Activated CD4-positive, alpha-beta memory T cell treated with anti-CD3 and anti-CD28 coated beads for 36 hours (primary cell): ENCODE results near the gene FANCD2. TPM values are rescaled to one million over a fixed set of nuclear protein-coding genes. Genes with fewer than 3 reads are reported as not detected.
"Not testable (repeated sequence)": the region's sequence is repeated elsewhere in the genome, so short reads cannot be mapped to it uniquely, and the experiment has no call there.

Experiments
- CTCF ChIA-PET: fragments of 350-600 bp; sonication (Branson Sonifier 250); formaldehyde crosslinking; loops from one replicate; lab custom pipeline; 2021; ENCODE audit warnings: antibody characterized with exemption, inconsistent platforms; lab: Charles Lee
- POLR2A ChIA-PET: fragments of 350-600 bp; sonication (Branson Sonifier 250); formaldehyde crosslinking; loops from one replicate; lab custom pipeline; 2021; ENCODE audit warnings: antibody characterized with exemption; lab: Charles Lee
- DNase-seq: peaks from one replicate; pipeline ENCODE4 v3.0.0-alpha.2; 2020
- H3K27ac Mint-ChIP-seq: one replicate; pipeline ENCODE4 v1.8.0; 2021; ENCODE audit warnings: mixed read lengths
- H3K27me3 Mint-ChIP-seq: one replicate; pipeline ENCODE4 v1.8.0; 2021; ENCODE audit warnings: mixed read lengths
- H3K36me3 Mint-ChIP-seq: one replicate; pipeline ENCODE4 v1.8.0; 2021; ENCODE audit warnings: mixed read lengths
- H3K4me1 Mint-ChIP-seq: one replicate; pipeline ENCODE4 v1.8.0; 2021; ENCODE audit warnings: low read depth, mixed read lengths
- H3K4me3 Mint-ChIP-seq: one replicate; pipeline ENCODE4 v1.8.0; 2021; ENCODE audit warnings: mild to moderate bottlenecking, mixed read lengths
- H3K9me3 Mint-ChIP-seq: one replicate; pipeline ENCODE4 v1.8.0; 2021; ENCODE audit warnings: mixed read lengths
- intact Hi-C: fragments of 100-400 bp; cut with micrococcal nuclease; formaldehyde crosslinking; loops from one replicate; pipeline ENCODE4 v1.15.1; 2023
- total RNA-seq, 2 experiments: library from RNA; stranded (reverse); gene quantifications; one replicate each; pipeline ENCODE4 v1.2.3, GENCODE V29; 2021

The FANCD2 gene
- total RNA-seq, 2 experiments from 2014 or later: 83.9 to 89.4 TPM

GRCh38 chr3:10017636-10018292 lies 8.5 kb upstream of the FANCD2 start:
- intact Hi-C loops: no loop called here
- peak; percentile 84 for DNase-seq
- Mint-ChIP-seq H3K27ac (no peak overlapping the region), H3K27me3 (no peaks in the 10 kb centered on the region), H3K36me3 (peaks cover 11% of the 10 kb centered on the region), H3K9me3 (no peaks in the 10 kb centered on the region), H3K4me3 (no peak overlapping the region), H3K4me1 (peaks cover 11% of the 10 kb centered on the region)
- CTCF ChIA-PET: interaction anchor here (0.6 to 0.7 kb wide), 2 partner anchors 35 to 82 kb away, joined by 3 read pairs; no protein-coding TSS in a partner anchor
- POLR2A ChIA-PET: interaction anchor here (0.7 to 0.8 kb wide), 2 partner anchors 8 to 245 kb away, joined by 3 read pairs; partner anchors contain the start of gene FANCD2

GRCh38 chr3:10018806-10019205 lies 7.4 kb upstream of the FANCD2 start:
- intact Hi-C loops, H3K4me3 Mint-ChIP-seq, H3K27me3 Mint-ChIP-seq, H3K9me3 Mint-ChIP-seq, H3K27ac Mint-ChIP-seq, DNase-seq: not testable (repeated sequence)
- POLR2A ChIA-PET: interaction anchor here (0.8 kb wide), 1 partner anchor 7 kb away, joined by 3 read pairs; the partner anchor contains the start of gene FANCD2
- peaks cover 11% of the 10 kb centered on the region for H3K4me1 Mint-ChIP-seq
- peaks cover 13% of the 10 kb centered on the region for H3K36me3 Mint-ChIP-seq
- CTCF ChIA-PET: interaction anchor here (0.8 kb wide), 1 partner anchor 128 kb away, joined by 3 read pairs; no protein-coding TSS in a partner anchor

DNA sequence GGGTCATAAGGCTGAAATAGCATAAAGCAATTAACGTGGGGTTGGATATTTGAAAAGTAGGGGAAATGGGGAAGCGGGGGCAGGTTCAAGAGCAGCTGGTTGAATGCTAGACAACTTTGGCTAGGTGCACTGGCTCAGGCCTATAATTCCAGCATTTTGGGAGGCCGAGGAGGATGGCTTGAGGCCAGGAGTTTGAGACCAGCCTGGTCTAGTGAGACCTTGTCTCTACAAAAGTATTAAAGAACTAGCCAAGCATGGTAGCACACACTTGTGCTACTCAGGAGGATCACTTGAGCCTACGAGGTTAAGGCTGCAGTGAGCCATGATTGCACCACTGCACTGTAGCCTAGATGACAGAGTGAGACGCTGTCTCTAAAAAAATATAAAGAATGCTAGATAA lies 6.9 kb upstream of the FANCD2 start:
- Mint-ChIP-seq H3K27me3 (no peaks in the 10 kb centered on the region), H3K9me3 (no peaks in the 10 kb centered on the region), H3K4me1 (peaks cover 11% of the 10 kb centered on the region), H3K4me3 (no peak overlapping the region), H3K36me3 (peaks cover 13% of the 10 kb centered on the region), H3K27ac (no peak overlapping the region)
- ChIA-PET CTCF (no interaction called here), POLR2A (no interaction called here)
- no peak for DNase-seq
- intact Hi-C loops: no loop called here

GRCh38 chr3:10021856-10022775 lies 4.1 kb upstream of the FANCD2 start:
- POLR2A ChIA-PET: no interaction called here
- Mint-ChIP-seq H3K9me3 (no peaks in the 10 kb centered on the region), H3K4me1 (peaks cover 24% of the 10 kb centered on the region), H3K27ac (no peak overlapping the region), H3K36me3 (peaks cover 18% of the 10 kb centered on the region), H3K27me3 (no peaks in the 10 kb centered on the region), H3K4me3 (no peak overlapping the region)
- CTCF ChIA-PET: no interaction called here
- intact Hi-C loops: loop anchor here (10.0 kb wide), 1 partner anchor 223 kb away; the partner anchor contains the start of gene TATDN2
- no peak for DNase-seq

GRCh38 chr3:10023587-10024310 lies 2.5 kb upstream of the FANCD2 start:
- DNase-seq: no peak
- Mint-ChIP-seq H3K4me1 (peaks cover 21% of the 10 kb centered on the region), H3K27ac (no peak overlapping the region), H3K36me3 (peaks cover 18% of the 10 kb centered on the region), H3K9me3 (no peaks in the 10 kb centered on the region), H3K27me3 (no peaks in the 10 kb centered on the region), H3K4me3 (no peak overlapping the region)
- CTCF ChIA-PET: interaction anchor here (0.8 kb wide), 1 partner anchor 91 kb away, joined by 3 read pairs; no protein-coding TSS in a partner anchor
- intact Hi-C loops: loop anchor here (10.0 kb wide), 1 partner anchor 221 kb away; the partner anchor contains the start of gene TATDN2
- POLR2A ChIA-PET: interaction anchor here (0.6 kb wide), 1 partner anchor 116 kb away, joined by 4 read pairs; no protein-coding TSS in a partner anchor

GRCh38 chr3:10025205-10026083 lies 793 bp upstream of the FANCD2 start:
- Mint-ChIP-seq H3K27ac (peak overlapping the region; percentile 98), H3K27me3 (no peaks in the 10 kb centered on the region), H3K9me3 (no peaks in the 10 kb centered on the region), H3K4me3 (peak overlapping the region; percentile 97), H3K36me3 (peaks cover 24% of the 10 kb centered on the region), H3K4me1 (peaks cover 24% of the 10 kb centered on the region)
- DNase-seq: no peak
- CTCF ChIA-PET: interaction anchor here (0.7 to 1.0 kb wide), 3 partner anchors 42 to 92 kb away, joined by 4 to 8 read pairs (median 4); partner anchors contain the start of gene CRELD1
- POLR2A ChIA-PET: interaction anchor here (0.8 kb wide), 1 partner anchor 7 kb away, joined by 3 read pairs; no protein-coding TSS in a partner anchor
- intact Hi-C loops: loop anchor here (1.0 to 10.0 kb wide), 6 partner anchors 49 to 629 kb away; partner anchors contain the start of genes ARPC4, BRK1, CRELD1 and SETD5

DNA sequence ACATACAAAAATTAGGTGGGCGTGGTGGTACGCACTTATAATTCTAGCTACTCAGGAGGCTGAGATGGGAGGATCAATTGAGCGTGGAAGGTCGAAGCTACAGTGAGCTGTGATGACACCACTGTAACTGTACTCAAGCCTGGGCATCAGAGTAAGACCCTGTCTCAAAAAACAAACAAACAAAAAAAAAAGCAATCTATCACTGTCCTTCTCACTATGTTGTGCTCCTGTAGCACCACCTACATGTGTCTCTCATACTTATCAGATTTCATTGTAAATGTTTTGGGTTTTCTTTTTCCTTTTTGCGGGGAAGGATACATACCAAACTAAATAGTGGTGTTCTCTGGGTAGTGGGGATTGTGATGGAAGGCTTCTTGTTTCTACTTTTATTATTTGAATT lies 14.8 kb downstream of the FANCD2 start:
- CTCF ChIA-PET: no interaction called here
- intact Hi-C loops: no loop called here
- H3K4me1 Mint-ChIP-seq: no peaks in the 10 kb centered on the region
- POLR2A ChIA-PET: no interaction called here
- H3K36me3 Mint-ChIP-seq: peaks cover 49% of the 10 kb centered on the region
- no peaks in the 10 kb centered on the region for H3K27me3 Mint-ChIP-seq
- DNase-seq: no peak
- H3K9me3 Mint-ChIP-seq: no peaks in the 10 kb centered on the region
- H3K27ac Mint-ChIP-seq: no peak overlapping the region
- H3K4me3 Mint-ChIP-seq: no peak overlapping the region

GRCh38 chr3:10047876-10048275 lies 21.6 kb downstream of the FANCD2 start:
- Mint-ChIP-seq H3K36me3 (peaks cover 50% of the 10 kb centered on the region), H3K4me1 (no peaks in the 10 kb centered on the region), H3K9me3 (no peaks in the 10 kb centered on the region), H3K27ac (no peak overlapping the region), H3K4me3 (no peak overlapping the region), H3K27me3 (peaks cover 1% of the 10 kb centered on the region)
- CTCF ChIA-PET: interaction anchor here (0.9 kb wide), 1 partner anchor 233 kb away, joined by 3 read pairs; no protein-coding TSS in a partner anchor
- intact Hi-C loops: no loop called here
- DNase-seq: no peak
- POLR2A ChIA-PET: interaction anchor here (0.6 kb wide), 1 partner anchor 14 kb away, joined by 3 read pairs; no protein-coding TSS in a partner anchor

- H3K27me3 Mint-ChIP-seq, POLR2A ChIA-PET, DNase-seq, H3K9me3 Mint-ChIP-seq, H3K27ac Mint-ChIP-seq, H3K4me1 Mint-ChIP-seq, intact Hi-C loops, H3K4me3 Mint-ChIP-seq: not testable (repeated sequence)
- H3K36me3 Mint-ChIP-seq: peaks cover 38% of the 10 kb centered on the region
- CTCF ChIA-PET: interaction anchor here (0.6 kb wide), 1 partner anchor 226 kb away, joined by 3 read pairs; no protein-coding TSS in a partner anchor
Observed at GRCh38 chr3:10053054-10053453, 26.8 kb downstream of the FANCD2 start.

DNA sequence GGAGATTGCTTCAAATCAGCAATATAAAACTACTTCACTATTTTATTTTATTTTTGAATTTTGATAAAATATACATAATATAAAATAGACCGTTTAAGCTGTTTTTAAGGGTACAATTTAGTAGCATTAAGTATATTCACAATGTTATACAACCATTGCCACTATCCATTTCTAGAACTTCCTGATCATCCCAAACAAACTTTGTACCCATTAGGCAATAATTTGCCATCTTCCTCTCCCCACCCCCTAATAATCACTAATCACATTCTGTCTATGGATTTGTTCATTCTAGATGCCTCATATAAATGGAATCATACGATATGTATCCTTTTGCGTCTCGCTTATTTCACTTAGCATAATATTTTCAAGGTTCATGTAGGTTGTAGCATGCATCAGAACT lies 28.9 kb downstream of the FANCD2 start:
- Mint-ChIP-seq H3K27me3 (no peaks in the 10 kb centered on the region), H3K36me3 (peaks cover 34% of the 10 kb centered on the region), H3K4me3 (no peak overlapping the region), H3K9me3 (no peaks in the 10 kb centered on the region), H3K27ac (no peak overlapping the region), H3K4me1 (no peaks in the 10 kb centered on the region)
- ChIA-PET POLR2A (no interaction called here), CTCF (interaction anchor here (0.7 to 1.0 kb wide), 2 partner anchors 106 to 209 kb away, joined by 4 to 5 read pairs; no protein-coding TSS in a partner anchor)
- intact Hi-C loops: no loop called here
- no peak for DNase-seq
